Measurements from ENCODE around the gene ERP44.
"Not testable (repeated sequence)": the region's sequence is repeated elsewhere in the genome, so short reads cannot be mapped to it uniquely, and the experiment has no call there.

The ERP44 gene

DNA sequence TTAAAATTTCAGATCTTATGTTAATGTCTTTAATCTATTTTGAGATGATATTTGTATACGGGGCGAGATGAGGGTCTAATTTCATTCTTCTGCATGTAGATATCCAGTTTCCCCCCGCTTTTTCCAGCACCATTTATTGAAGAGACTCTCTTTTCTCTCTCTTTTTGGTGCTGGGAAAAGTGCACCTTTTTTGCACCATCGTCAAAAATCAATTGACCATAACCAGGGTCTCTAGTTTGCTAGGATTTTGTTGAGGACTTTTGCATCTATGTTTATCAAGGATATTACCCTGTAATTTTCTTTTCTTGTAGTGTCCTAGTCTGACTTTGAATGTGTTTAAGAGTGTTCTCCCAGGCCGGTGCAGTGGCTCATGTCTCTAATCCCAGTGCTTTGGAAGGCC lies 99.0 kb downstream of the ERP44 start:
- DNase-seq (ENCODE audit: low read depth, low spot score) = no peak
- in situ Hi-C loops (cut with HindIII; ENCODE audit: low sequenced_read_pairs) = no loop called here
- no peak overlapping the region for H3K4me3 ChIP-seq (ENCODE audit: low read depth, low read length)
- TF ChIP-seq, protein P1, sequence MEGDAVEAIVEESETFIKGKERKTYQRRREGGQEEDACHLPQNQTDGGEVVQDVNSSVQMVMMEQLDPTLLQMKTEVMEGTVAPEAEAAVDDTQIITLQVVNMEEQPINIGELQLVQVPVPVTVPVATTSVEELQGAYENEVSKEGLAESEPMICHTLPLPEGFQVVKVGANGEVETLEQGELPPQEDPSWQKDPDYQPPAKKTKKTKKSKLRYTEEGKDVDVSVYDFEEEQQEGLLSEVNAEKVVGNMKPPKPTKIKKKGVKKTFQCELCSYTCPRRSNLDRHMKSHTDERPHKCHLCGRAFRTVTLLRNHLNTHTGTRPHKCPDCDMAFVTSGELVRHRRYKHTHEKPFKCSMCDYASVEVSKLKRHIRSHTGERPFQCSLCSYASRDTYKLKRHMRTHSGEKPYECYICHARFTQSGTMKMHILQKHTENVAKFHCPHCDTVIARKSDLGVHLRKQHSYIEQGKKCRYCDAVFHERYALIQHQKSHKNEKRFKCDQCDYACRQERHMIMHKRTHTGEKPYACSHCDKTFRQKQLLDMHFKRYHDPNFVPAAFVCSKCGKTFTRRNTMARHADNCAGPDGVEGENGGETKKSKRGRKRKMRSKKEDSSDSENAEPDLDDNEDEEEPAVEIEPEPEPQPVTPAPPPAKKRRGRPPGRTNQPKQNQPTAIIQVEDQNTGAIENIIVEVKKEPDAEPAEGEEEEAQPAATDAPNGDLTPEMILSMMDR (IDR thresholded peaks at IDR 0.05; ENCODE audit: low read depth, low read length) = no peak

DNA sequence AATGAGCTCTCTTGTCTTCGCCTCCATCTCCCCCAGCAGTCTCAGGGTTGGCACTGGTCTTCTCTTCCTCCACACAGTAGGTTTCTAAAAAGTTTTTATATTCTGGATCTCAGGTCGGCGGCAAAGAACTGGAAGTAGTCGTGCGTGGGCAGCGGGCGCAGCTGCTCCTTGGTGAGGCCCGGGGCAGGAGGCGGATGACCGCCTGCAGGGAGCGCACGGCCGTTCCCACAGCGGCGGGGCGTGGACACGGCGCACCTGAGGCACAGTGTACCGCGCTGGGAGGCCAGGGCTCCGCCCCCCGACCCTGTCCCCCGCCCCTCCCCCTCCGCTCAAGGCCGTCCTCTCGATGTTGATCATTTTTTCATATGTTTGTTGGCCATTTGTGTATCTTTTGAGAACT lies 99.9 kb downstream of the ERP44 start:
- in situ Hi-C loops (cut with HindIII; ENCODE audit: low sequenced_read_pairs) = no loop called here
- H3K4me3 ChIP-seq (ENCODE audit: low read depth, low read length) = no peak overlapping the region
- TF ChIP-seq, protein P1 (IDR thresholded peaks at IDR 0.05; ENCODE audit: low read depth, low read length) = no peak
- DNase-seq (ENCODE audit: low read depth, low spot score) = no peak

DNA sequence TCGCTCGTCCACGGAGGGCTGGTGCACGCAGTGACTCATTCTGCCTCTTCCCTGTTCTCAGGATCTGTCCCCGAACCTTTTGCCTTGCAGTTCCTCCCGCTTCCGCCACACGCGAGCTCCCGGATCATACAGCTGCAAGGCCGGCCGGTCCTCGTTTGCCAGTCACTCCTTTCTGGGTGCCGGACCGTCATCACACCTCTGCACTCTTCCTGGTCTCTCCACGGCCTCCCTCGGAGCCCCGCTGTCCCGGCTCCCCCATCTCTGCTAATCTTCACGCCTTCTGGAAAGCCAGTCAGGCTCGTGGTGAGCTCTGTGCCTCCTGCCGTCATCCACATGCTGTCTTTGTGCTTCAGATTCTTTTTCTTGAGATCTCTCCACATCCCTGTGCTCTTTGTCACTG lies 100.5 kb downstream of the ERP44 start:
- in situ Hi-C loops (cut with HindIII; ENCODE audit: low sequenced_read_pairs) = no loop called here
- TF ChIP-seq, protein P1 (IDR thresholded peaks at IDR 0.05; ENCODE audit: low read depth, low read length) = no peak
- no peak overlapping the region for H3K4me3 ChIP-seq (ENCODE audit: low read depth, low read length)
- no peak for DNase-seq (ENCODE audit: low read depth, low spot score)

DNA sequence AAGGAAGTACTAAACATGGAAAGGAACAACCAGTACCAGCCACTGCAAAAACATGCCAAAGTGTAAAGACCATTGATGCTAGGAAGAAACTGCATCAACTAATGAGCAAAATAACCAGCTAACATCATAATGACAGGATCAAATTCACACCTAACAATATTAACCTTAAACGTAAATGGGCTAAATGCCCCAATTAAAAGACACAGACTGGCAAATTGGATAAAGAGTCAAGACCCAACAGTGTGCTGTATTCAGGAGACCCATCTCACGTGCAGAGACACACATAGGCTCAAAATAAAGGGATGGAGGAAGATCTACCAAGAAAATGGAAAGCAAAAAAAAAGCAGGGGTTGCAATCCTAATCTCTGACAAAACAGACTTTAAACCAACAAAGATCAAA lies 108.3 kb downstream of the ERP44 start:
- in situ Hi-C loops (cut with HindIII; ENCODE audit: low sequenced_read_pairs); DNase-seq (ENCODE audit: low read depth, low spot score); H3K4me3 ChIP-seq (ENCODE audit: low read depth, low read length): not testable (repeated sequence)

DNA sequence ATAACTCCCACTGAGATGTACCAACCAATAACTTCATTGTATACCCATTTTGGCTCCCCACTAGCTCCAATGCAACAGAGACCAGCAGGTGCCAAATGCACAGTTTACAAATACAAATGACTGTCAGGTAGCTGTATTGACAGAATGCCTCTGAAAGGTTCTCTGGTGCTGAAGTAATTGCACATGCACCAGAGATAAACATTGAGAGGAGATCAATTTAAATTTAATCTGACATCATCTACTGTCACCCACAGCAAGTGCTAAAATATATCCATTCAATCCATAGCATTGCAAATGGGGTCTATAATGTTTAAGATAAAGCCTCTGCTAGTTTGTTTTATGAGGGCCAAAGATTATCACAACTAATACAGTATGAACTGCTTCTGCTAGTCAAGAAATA lies 112.2 kb downstream of the ERP44 start:
- in situ Hi-C loops (cut with HindIII; ENCODE audit: low sequenced_read_pairs) = no loop called here
- DNase-seq (ENCODE audit: low read depth, low spot score) = no peak
- TF ChIP-seq, protein P1 (IDR thresholded peaks at IDR 0.05; ENCODE audit: low read depth, low read length) = no peak
- H3K4me3 ChIP-seq (ENCODE audit: low read depth, low read length) = no peak overlapping the region

DNA sequence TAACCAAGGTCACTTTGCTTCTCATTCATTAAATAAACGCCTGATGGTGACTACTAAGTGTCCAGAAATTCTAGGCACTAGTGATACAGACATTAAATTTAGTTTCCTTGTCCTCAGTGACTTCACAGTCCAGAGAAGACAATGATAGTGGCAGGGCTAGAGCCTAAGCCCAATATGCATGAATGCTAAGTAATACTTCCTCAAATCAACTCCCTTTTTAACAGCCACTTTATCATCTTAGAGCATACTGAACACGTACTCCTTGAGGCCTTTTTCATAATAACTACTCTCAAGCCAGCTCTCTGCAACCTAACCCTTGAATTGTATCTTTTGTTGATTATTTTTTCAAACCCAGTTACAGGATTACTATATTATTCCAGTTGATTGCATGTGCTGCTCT lies 118.2 kb downstream of the ERP44 start:
- TF ChIP-seq, protein P1 (IDR thresholded peaks at IDR 0.05; ENCODE audit: low read depth, low read length) = no peak
- in situ Hi-C loops (cut with HindIII; ENCODE audit: low sequenced_read_pairs) = no loop called here
- DNase-seq (ENCODE audit: low read depth, low spot score) = no peak
- H3K4me3 ChIP-seq (ENCODE audit: low read depth, low read length) = no peak overlapping the region

DNA sequence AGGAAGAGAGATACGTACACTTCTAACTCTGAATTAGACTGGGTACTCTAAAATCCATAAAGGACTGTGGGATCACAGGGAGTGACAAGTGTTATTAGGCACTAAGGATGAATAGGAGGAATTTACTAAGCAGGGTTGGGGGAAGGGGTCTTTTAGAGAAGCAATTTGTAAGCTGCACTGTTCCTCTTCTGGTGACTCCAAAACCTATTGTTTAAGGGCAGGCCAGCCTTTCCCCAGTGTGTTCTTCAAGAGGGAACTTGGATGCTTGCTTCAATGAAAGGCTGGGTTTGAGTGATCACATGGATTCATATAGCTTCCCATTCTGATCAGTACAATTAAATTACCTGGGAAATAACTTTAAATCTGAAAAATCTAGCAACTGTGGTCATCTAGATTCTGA lies 120.6 kb downstream of the ERP44 start:
- no peak for DNase-seq (ENCODE audit: low read depth, low spot score)
- TF ChIP-seq, protein P1 (IDR thresholded peaks at IDR 0.05; ENCODE audit: low read depth, low read length) = no peak
- in situ Hi-C loops (cut with HindIII; ENCODE audit: low sequenced_read_pairs) = no loop called here
- H3K4me3 ChIP-seq (ENCODE audit: low read depth, low read length) = no peak overlapping the region

Data from astrocyte of the spinal cord (primary cell).